ENCODE results near the gene JAZF1.

DNA sequence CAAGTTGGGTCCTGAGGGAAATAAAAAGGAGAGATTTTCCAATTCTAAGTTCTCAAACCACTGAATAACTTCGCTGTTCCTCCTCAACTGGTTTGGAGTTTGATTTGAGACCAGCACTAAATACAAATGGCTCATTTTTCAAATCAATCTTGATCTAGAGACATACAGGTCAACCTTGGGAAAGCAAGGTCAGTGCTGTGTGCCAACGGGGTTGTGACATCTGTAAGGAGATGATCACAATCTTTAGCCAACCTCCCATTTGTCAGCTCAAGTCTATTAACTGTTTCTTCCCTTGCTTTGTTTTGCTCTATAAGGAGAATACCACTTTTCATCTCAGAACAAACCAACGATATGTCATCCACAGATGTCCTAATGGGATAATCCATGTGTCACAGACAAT is 309.5 kb downstream of the JAZF1 start:
- TF ChIP-seq, protein P1, sequence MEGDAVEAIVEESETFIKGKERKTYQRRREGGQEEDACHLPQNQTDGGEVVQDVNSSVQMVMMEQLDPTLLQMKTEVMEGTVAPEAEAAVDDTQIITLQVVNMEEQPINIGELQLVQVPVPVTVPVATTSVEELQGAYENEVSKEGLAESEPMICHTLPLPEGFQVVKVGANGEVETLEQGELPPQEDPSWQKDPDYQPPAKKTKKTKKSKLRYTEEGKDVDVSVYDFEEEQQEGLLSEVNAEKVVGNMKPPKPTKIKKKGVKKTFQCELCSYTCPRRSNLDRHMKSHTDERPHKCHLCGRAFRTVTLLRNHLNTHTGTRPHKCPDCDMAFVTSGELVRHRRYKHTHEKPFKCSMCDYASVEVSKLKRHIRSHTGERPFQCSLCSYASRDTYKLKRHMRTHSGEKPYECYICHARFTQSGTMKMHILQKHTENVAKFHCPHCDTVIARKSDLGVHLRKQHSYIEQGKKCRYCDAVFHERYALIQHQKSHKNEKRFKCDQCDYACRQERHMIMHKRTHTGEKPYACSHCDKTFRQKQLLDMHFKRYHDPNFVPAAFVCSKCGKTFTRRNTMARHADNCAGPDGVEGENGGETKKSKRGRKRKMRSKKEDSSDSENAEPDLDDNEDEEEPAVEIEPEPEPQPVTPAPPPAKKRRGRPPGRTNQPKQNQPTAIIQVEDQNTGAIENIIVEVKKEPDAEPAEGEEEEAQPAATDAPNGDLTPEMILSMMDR (IDR thresholded peaks at IDR 0.05) = no peak
- no peak for TF ChIP-seq POLR2A (IDR thresholded peaks at IDR 0.05)
- TF ChIP-seq POLR2AphosphoS5 (IDR thresholded peaks at IDR 0.05; ENCODE audit: insufficient read depth in 1 of 2, low read depth in 1 of 2) = no peak
